ENCODE results near the gene TBC1D2B. TPM values are rescaled to one million over a fixed set of nuclear protein-coding genes. Genes with fewer than 3 reads are reported as not detected.

Gene TBC1D2B
- total RNA-seq, 1 experiment from 2014 or later = 17.6 TPM

GRCh38 chr15:78054966-78055365, 22.5 kb downstream of the TBC1D2B start:
- Histone ChIP-seq H2AFZ (ENCODE audit: low read length) (no peak overlapping the region), H3K27ac (ENCODE audit: insufficient read length, low read depth, low read length) (no peak overlapping the region), H3K23me2 (ENCODE audit: insufficient read length, low read depth, low read length, poor library complexity, severe bottlenecking) (no peaks in the 10 kb centered on the region), H3K14ac (ENCODE audit: insufficient read depth, low read length) (no peak overlapping the region), H3K9me3 (ENCODE audit: control insufficient read depth, low read depth, low read length) (no peaks in the 10 kb centered on the region), H4K20me1 (ENCODE audit: control insufficient read depth, insufficient read depth, insufficient read length) (no peaks in the 10 kb centered on the region), H2BK15ac (ENCODE audit: low read depth, low read length) (no peak overlapping the region), H3K4me2 (ENCODE audit: insufficient read depth, insufficient read length, low read length) (no peak overlapping the region), H2BK20ac (ENCODE audit: low read depth, low read length, poor library complexity, severe bottlenecking) (no peak overlapping the region), H3K18ac (ENCODE audit: insufficient read length, low read depth, low read length) (no peak overlapping the region), H3K56ac (ENCODE audit: insufficient read length, low read depth, low read length) (no peak overlapping the region), H4K8ac (replicated peaks; ENCODE audit: insufficient read length, low read depth, low read length) (no peak overlapping the region), H4K5ac (ENCODE audit: insufficient read length, low read depth, low read length) (no peak overlapping the region), H3T11ph (ENCODE audit: low read length) (no peak overlapping the region), H2BK5ac (ENCODE audit: insufficient read length, low read length) (no peak overlapping the region), H3K9ac (ENCODE audit: extremely low read depth, insufficient read length, low read length) (no peak overlapping the region), H3K23ac (ENCODE audit: insufficient read length, low read depth, low read length) (no peak overlapping the region), H3K27me3 (ENCODE audit: insufficient read depth, low read length) (no peaks in the 10 kb centered on the region), H3K79me1 (ENCODE audit: insufficient read depth, low read depth, low read length, poor library complexity, severe bottlenecking) (no peaks in the 10 kb centered on the region), H2BK12ac (ENCODE audit: insufficient read length, low read depth, low read length) (no peak overlapping the region), H2BK120ac (ENCODE audit: low read depth, low read length, poor library complexity, severe bottlenecking) (no peak overlapping the region), H4K91ac (ENCODE audit: insufficient read length, low read depth, low read length) (no peak overlapping the region), H3K4me1 (ENCODE audit: insufficient read depth, low read length) (no peaks in the 10 kb centered on the region), H3K79me2 (ENCODE audit: insufficient read depth, low read length) (no peaks in the 10 kb centered on the region), H2AK5ac (ENCODE audit: insufficient read length, low read length) (no peak overlapping the region), H3K4ac (ENCODE audit: low read depth, low read length) (no peak overlapping the region)
- Mint-ChIP-seq H3K4me1 (peaks cover 28 to 33% of the 10 kb centered on the region in 2 experiments), H3K9me3 (no peaks in the 10 kb centered on the region), H3K27me3 (ENCODE audit: low read depth) (no peaks in the 10 kb centered on the region; the same call in 1 of the 2 replicates), H3K27ac (no peak overlapping the region), H3K36me3 (ENCODE audit: insufficient read depth in 1 of 3, low read depth in 3 of 3) (no peaks in the 10 kb centered on the region), H3K4me3 (no peak overlapping the region)
- no CpG with 5 or more reads among the region's 1 CpG for WGBS (ENCODE audit: extremely low coverage, insufficient read length, low lambda C conversion rate)
- DNase-seq = no peak
- TF ChIP-seq CTCF (conservative IDR thresholded peaks at IDR 0.05) = no peak

Data from H9 (cell line).